GM19035 (cell line): ENCODE measurements around the gene PXDN.
"Not testable (repeated sequence)": the region's sequence is repeated elsewhere in the genome, so short reads cannot be mapped to it uniquely, and the experiment has no call there.

Experiments
- ATAC-seq: cut with Tn5 transposase; IDR thresholded peaks from one replicate; pipeline ENCODE4 v1.9.1; 2021; ENCODE audit not compliant: unreplicated experiment

The PXDN gene

GRCh38 chr2:1685078-1685956 is 59.0 kb downstream of the PXDN start:
- no peak for ATAC-seq

GRCh38 chr2:1683297-1683696 is 61.0 kb downstream of the PXDN start:
- no peak for ATAC-seq

- ATAC-seq, result no peak
Observed at GRCh38 chr2:1682181-1682440, 62.2 kb downstream of the PXDN start.

GRCh38 chr2:1681323-1682180 is 62.8 kb downstream of the PXDN start:
- no peak for ATAC-seq

- no peak for ATAC-seq
Observed at GRCh38 chr2:1681017-1681318, 63.3 kb downstream of the PXDN start.

GRCh38 chr2:1680222-1681016 is 63.9 kb downstream of the PXDN start:
- ATAC-seq, result no peak

- not testable (repeated sequence) for ATAC-seq
Observed at GRCh38 chr2:1679488-1680039, 64.8 kb downstream of the PXDN start.

GRCh38 chr2:1679065-1679464 is 65.2 kb downstream of the PXDN start:
- ATAC-seq, result not testable (repeated sequence)

- ATAC-seq, result no peak
Observed at GRCh38 chr2:1678609-1679008, 65.7 kb downstream of the PXDN start.

- ATAC-seq, result no peak
Observed at GRCh38 chr2:1677821-1678165, 66.5 kb downstream of the PXDN start.

- ATAC-seq, result no peak
Observed at GRCh38 chr2:1676913-1677820, 67.1 kb downstream of the PXDN start.

GRCh38 chr2:1676091-1676912 is 68.0 kb downstream of the PXDN start:
- ATAC-seq, result no peak

- no peak for ATAC-seq
Observed at GRCh38 chr2:1675633-1676032, 68.7 kb downstream of the PXDN start.

- no peak for ATAC-seq
Observed at GRCh38 chr2:1674766-1675397, 69.4 kb downstream of the PXDN start.

GRCh38 chr2:1674276-1674675 is 70.0 kb downstream of the PXDN start:
- no peak for ATAC-seq

- no peak for ATAC-seq
Observed at GRCh38 chr2:1673160-1673944, 71.0 kb downstream of the PXDN start.

GRCh38 chr2:1672738-1673137 is 71.6 kb downstream of the PXDN start:
- ATAC-seq, result no peak

GRCh38 chr2:1671916-1672315 is 72.4 kb downstream of the PXDN start:
- no peak for ATAC-seq
